Mesothelial cell of epicardium (in vitro differentiated cells): ENCODE data around the gene NDST4. TPM values are rescaled to one million over a fixed set of nuclear protein-coding genes. Genes with fewer than 3 reads are reported as not detected.

ENCODE experiments used
- DNase-seq, 2 experiments: peaks; one replicate each; pipeline ENCODE4 v3.0.0; 2021; ENCODE audit warnings: low spot score in 2 of 2; ENCODE audit not compliant: unreplicated experiment in 2 of 2
- H3K27ac Mint-ChIP-seq: 2 replicates; pipeline ENCODE4 v1.8.0; 2021; ENCODE audit warnings: mixed read lengths
- H3K27me3 Mint-ChIP-seq: 2 replicates; pipeline ENCODE4 v1.8.0; 2021; ENCODE audit warnings: low read depth, mixed read lengths
- H3K36me3 Mint-ChIP-seq: 2 replicates; pipeline ENCODE4 v1.8.0; 2021; ENCODE audit warnings: mixed read lengths
- H3K4me1 Mint-ChIP-seq: 2 replicates; pipeline ENCODE4 v1.8.0; 2021; ENCODE audit warnings: mixed read lengths
- H3K4me3 Mint-ChIP-seq: 2 replicates; pipeline ENCODE4 v1.8.0; 2021; ENCODE audit warnings: mild to moderate bottlenecking, moderate library complexity, mixed read lengths
- H3K9me3 Mint-ChIP-seq: 2 replicates; pipeline ENCODE4 v1.8.0; 2021; ENCODE audit warnings: mixed read lengths
- CTCF ChIP-seq: fragments of 200-600 bp; sonication (generic); IDR thresholded peaks from one replicate; pipeline ENCODE4 v1.5.0; 2021; ENCODE audit warnings: antibody characterized with exemption; ENCODE audit not compliant: unreplicated experiment
- total RNA-seq: library from RNA; stranded (reverse); gene quantifications from 3 replicates; pipeline ENCODE4 v1.2.1, GENCODE V29; 2021

Gene NDST4
- total RNA-seq, 1 donor from 2014 or later = 0.09 TPM

DNA sequence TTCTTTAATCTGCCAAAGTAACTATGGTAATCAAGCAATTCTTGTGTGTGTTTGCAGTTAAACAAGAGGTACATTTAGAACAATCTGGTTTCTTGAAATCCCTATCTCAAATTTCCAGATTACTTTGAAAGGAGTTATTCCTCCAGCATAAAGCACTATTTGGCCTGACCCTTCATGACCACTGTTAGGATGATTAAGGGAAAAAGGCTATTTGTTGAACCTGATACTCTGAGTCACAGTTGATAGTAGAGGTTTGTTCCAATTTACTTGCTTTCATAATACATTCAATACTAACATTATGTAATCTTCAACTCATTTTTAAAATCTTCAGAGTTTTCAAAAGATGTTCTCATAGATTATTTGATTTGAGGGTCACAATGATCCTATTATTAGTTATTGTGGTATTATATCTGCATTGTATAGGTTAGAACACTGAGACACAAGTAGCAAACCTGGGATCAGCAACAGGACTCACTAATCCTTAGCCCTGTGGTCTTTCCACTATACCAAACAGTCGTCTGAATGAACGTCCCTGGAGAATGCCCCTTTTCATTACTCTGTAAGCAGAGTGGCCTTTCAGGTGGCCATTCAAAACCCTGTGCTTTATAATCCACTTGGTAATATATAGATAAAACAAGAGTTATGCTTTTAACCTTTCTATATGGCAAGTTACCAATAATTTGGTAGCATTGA lies 8.1 kb upstream of the NDST4 start:
- Mint-ChIP-seq H3K27me3 (no peaks in the 10 kb centered on the region), H3K36me3 (no peaks in the 10 kb centered on the region), H3K9me3 (peaks cover 3% of the 10 kb centered on the region)

GRCh38 chr4:115119804-115120352 lies 6.5 kb upstream of the NDST4 start:
- H3K27me3 Mint-ChIP-seq = no peaks in the 10 kb centered on the region
- H3K4me1 Mint-ChIP-seq = peaks cover 9% of the 10 kb centered on the region
- no peaks in the 10 kb centered on the region for H3K36me3 Mint-ChIP-seq
- H3K9me3 Mint-ChIP-seq = no peaks in the 10 kb centered on the region
- no peak for TF ChIP-seq CTCF
- no peak for DNase-seq
- no peak overlapping the region for H3K27ac Mint-ChIP-seq
- H3K4me3 Mint-ChIP-seq = no peak overlapping the region

More for the DNA sequence above, 8.1 kb upstream of the NDST4 start:
- TF ChIP-seq CTCF = no peak
- DNase-seq = no peak
- Mint-ChIP-seq H3K27ac (no peak overlapping the region), H3K4me1 (peaks cover 12% of the 10 kb centered on the region), H3K4me3 (no peak overlapping the region)

DNA sequence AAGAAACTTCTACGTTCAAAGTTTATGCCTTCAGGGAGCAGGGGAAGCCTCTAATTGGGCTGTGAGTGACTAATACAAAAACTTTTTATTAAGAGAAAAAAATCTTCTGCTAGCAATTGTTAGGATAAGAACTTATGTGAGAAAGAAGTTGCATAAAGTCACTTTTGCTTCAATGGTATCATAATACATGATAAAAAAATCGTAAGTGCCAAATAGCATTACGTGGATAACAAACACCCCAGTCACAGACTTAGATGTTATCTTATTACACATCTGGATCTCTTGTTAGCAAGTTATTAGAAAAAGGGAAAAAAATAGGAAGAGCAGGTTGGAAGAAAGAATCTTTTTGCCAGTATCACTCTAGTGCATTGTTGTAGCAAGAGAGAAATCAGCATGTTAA lies 4.2 kb upstream of the NDST4 start:
- Mint-ChIP-seq H3K27ac (no peak overlapping the region), H3K4me3 (no peak overlapping the region), H3K9me3 (no peaks in the 10 kb centered on the region), H3K36me3 (no peaks in the 10 kb centered on the region), H3K4me1 (peaks cover 22% of the 10 kb centered on the region), H3K27me3 (no peaks in the 10 kb centered on the region)
- DNase-seq = no peak
- TF ChIP-seq CTCF = no peak

DNA sequence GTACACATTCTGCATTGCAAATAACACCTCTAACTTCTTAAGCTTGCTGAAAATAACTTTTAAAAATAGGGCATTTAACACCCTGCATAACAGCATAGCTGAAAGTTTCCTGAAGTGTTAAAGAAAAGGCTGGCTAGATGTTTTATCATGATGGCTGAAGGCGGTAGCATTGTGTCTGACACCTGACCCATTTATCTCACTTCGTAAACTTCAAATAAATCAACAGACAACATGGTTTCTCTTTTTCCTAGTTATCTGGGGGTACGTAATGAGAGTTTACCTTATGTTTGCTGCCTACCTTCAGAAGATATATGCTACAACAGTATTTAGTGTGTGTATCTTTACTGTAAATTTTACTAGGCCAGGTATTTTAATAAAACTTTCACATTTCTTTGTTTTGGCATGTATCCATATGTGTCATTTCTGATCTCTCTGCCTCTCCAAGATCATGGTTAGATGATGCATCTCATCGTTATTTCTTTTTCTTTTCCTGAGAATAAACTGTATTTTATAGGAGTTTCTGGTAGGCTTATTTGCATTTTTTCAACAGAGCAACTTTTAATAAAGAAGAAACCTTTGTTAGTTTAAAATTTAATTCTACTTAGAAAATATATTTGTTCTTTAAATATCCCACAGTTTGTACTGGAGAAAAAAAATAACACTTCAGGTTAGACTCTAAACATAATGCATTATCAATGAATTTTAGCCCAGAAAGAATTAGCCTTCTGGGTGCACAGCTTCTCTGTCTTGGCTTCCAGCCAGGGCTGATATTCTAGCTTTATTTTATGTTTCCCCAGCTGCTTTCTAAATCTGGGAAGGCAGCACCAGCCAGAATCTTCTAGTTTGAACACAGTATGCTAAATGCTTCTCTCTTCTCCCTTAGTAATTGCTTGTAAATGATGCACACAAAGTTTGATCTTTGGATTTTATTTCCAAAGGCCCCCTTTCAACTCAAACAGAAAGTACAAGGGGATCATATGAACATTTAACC lies 2.9 kb downstream of the NDST4 start:
- Mint-ChIP-seq H3K4me1 (peaks cover 25% of the 10 kb centered on the region), H3K27ac (no peak overlapping the region), H3K36me3 (no peaks in the 10 kb centered on the region), H3K27me3 (no peaks in the 10 kb centered on the region), H3K4me3 (no peak overlapping the region), H3K9me3 (no peaks in the 10 kb centered on the region)
- DNase-seq = no peak
- TF ChIP-seq CTCF = no peak

DNA sequence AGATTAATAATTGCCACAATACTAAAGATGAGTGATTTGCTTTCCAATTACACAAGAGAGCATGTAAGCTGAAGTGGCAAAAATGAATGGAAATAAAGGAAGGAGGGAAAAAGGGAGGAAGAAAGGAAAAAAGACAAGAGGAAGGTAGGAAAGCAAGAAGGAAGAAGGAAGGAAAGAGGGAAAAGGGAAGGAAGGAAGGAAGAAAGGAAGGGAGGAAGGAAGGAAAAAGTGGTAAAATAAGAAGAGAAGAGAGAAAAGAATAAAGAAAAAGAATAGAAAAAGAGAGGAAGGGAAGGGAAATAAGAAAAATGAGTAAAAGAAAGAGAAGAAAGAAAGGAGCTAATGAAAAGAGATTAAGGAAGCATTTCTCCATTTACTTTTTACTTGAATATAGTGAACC lies 4.6 kb downstream of the NDST4 start:
- no peak overlapping the region for H3K4me3 Mint-ChIP-seq
- no peaks in the 10 kb centered on the region for H3K27me3 Mint-ChIP-seq
- no peaks in the 10 kb centered on the region for H3K9me3 Mint-ChIP-seq
- H3K27ac Mint-ChIP-seq = no peak overlapping the region
- DNase-seq = no peak
- H3K36me3 Mint-ChIP-seq = no peaks in the 10 kb centered on the region
- TF ChIP-seq CTCF = no peak
- peaks cover 22% of the 10 kb centered on the region for H3K4me1 Mint-ChIP-seq
